Activated T-helper 9 cell treated with anti-CD3 and anti-CD28 coated beads, Interleukin-2, amount 50 U/mL, for 16 hours (primary cell): ENCODE data around the gene NGFR.
A peak's percentile ranks its signal among the peaks of the same experiment; 100 is the strongest.
"Not testable (repeated sequence)": the region's sequence is repeated elsewhere in the genome, so short reads cannot be mapped to it uniquely, and the experiment has no call there.

Experiments used
- DNase-seq: peaks from one replicate; pipeline ENCODE4 v3.0.0-alpha.2; 2020; ENCODE audit warnings: low read depth

NGFR gene

DNA sequence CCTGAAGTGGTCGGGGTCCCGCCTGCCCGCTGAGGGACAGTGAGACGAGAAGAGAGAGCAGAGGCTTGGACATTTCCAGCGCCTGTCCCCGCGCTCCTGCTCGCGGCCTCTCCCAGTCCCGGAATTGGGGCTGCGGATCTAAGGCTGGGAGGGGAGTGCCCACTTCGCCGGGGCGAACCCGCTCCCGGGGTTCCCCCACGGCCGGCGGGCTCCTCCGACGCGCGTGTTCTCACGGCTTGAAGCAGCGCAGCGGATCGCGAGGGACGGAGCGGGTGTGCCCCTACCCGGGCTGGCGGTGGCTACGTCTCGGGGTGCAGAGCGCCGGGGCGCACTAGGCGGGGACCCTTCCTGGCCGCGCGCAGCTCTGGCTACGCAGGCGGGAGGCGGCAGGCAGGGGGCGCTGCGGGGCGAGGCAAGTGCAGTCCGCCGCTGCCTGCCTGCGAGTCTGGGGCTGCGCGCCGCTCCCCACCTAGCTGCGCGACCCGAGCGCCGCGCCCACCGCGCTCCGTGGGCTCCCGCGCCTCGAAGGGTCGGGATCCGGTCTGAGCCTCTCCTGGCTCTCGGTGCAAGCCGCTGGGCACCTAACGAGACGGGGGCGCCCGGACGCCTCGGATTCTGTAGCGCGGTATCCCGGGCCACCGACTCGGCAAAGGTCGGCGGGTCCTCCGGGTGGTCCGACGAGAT lies 1.2 kb downstream of the NGFR start:
- DNase-seq, result peak; percentile 77

DNA sequence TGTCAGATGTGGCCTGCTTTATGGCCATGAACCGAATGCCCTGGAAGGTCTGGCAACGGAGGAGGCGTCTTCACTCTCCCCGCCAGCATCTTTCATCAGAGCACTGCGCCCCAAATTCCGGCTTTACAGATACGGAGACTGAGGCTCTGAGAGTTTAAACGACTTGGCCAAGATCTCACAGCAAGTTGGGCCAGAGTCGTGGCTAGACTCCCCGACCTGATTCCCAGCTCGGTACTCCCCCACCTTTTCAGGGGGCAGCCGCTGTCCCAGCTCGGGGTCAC lies 1.7 kb downstream of the NGFR start:
- no peak for DNase-seq

DNA sequence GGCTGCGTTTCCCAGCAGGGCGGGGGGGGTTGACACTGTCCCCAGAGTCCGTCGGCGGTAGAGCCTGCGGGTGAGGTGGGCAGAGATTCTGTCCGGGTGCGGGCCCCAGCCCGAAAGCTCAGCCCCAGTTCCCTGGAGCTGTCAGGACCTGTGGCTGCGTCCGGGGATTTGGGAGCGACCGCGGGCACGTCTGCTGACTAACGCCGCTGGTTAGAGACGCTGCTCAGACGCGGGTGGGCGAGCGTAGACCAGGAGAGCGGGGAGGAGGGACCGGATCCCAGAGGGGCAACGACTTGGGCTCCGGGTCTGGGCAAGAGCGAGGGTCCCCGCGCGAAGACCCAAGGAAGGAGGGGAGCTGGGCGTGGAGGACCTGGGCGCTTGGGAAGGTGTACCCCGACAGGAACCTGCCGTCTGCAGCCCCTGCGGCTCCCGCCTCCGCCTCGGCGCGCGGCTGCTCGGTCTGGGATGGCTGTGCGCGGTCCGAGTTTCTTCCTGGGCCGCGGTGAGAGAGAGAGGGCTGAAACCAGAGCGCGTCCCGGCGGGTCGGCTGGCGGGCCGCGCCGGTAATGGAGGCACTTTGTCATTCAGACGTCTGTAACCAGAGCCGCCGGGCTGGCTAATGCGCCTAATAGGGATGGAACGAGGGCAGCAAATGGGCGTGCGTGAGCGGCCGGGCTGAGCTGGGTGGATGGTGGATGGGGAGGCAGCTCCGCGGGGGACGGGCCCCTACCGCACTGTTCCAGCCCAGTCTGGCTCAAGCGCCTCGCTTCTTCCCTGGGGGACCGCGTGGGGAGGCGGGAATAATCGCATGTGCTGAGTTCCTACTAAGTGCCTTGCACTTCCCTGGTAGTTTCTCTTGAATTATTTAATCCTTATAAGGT lies 2.3 kb downstream of the NGFR start:
- no peak for DNase-seq

DNA sequence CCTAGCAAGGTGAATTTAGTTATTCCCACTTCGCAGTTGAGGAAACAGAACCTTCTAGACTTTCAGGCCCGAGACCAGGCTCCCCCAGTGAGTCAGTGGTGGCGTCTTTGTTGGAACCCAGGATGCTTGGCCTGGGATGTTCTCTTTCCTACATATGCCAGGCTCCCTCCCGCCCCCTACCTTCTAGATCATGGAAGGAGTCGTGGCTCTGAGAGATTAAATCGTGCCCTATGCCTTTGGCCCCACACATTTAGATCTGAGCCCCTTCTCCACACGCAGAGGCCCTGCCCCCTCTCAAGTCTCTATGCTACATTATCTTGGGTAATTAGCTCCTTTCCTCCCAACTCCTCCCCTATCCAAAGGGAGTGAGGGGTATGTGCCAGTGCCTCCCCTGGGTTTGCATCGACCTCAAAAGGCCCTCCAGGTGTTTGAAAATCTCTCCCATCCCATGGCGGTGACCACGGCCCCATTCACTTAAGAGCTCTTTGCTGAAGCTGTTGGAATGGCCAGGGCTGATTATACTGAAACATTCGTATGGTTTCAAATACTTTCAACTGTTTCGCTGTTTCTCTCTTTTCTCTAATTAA lies 3.0 kb downstream of the NGFR start:
- no peak for DNase-seq

DNA sequence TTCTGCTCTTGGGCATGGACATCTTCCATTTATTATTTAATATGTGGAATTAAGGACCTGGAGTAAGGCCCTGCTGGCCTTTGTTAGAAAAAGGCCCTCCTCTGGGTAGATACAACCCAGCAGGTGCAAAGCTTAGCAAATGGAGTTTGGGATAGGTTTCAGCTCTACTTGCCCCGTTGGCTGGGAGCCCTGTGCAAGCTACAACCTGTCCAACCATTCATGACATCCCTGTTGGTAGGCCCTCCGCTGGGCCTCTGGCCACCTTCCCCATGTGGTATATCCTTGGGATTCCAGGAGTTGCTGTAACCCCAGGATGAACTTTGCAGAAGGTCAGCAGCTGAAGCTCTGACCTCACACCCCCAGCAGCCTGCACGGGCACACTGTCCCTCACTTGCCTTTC lies 6.4 kb downstream of the NGFR start:
- no peak for DNase-seq

DNA sequence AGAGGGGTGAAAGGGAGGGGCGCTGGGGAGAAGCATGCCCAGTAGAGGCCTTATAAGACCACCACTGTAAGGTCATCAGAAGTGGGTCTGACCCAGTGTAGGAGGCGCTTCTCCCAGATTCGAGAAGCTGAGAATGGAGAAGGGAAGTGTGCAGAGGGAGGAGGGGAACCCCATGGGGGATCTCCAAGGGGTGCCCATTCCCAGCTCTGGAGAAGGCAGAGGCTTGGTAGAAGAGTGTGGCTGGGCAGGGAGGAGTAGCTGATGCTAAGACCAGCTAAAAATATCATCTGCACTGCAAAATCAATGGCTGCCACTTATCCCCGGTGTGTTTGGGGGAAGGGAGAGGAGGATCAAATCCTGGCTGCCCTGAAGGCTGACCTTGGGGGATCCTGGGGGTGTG lies 7.2 kb downstream of the NGFR start:
- no peak for DNase-seq

DNA sequence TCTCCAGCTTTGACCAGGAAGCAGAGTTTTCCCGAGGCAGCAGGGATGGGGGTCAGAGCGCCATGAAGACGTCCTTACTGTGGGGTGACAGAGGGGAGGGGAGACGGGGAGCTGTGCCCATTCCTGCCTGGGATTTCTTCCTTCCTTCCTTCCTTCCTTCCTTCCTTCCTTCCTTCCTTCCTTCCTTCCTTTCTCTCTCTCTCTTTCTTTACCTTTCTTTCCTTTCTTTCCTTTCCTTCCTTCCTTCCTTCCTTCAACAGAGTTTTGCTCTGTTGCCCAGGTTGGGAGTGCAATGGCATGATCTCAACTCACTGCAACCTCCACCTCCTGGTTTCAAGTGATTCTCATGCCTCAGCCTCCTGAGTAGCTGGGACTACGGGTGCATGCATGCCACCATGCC lies 7.6 kb downstream of the NGFR start:
- DNase-seq, result not testable (repeated sequence)

DNA sequence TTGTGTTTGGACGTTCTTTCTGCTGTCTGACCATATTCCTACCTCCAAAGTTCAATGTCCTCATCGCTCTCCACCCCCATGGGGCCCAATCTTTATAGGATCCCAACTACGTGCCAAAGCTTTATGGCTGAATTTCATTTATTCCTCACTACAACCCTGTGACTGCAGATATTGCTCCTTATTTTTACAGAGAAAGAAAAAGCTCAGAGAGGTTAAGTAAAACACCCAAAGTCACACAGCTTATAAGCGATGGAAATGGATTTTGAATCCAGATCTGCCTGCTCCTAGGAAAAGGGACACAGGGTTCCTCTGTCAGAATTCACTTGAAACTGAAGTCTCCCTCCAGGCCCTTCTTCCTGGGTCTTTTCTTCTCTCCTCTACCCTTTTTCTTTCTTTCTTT lies 9.3 kb downstream of the NGFR start:
- no peak for DNase-seq

DNA sequence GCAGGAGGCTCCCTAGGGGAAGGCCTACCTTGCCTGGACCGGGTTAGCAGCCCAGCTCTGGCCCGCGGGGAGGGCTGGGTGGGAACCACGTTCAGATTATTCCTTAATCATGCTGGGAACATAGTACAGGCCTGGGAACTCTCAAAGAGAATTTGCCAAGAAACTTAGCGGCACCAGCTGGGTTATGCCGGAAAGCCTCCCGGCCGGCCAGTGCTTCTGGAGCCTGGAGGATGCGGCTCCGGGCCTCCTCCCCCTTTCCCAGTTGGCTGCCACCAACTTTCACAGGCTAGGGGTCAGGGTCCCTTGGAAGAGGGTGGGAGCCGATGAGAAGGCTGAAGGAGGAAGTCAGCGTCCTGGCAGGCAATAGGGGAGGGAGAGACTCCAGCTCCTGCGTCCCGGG lies 10.8 kb downstream of the NGFR start:
- no peak for DNase-seq

DNA sequence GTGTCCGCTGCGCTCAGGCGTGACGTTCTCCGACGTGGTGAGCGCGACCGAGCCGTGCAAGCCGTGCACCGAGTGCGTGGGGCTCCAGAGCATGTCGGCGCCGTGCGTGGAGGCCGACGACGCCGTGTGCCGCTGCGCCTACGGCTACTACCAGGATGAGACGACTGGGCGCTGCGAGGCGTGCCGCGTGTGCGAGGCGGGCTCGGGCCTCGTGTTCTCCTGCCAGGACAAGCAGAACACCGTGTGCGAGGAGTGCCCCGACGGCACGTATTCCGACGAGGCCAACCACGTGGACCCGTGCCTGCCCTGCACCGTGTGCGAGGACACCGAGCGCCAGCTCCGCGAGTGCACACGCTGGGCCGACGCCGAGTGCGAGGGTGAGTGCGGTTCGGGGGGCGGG lies 11.2 kb downstream of the NGFR start:
- no peak for DNase-seq

DNA sequence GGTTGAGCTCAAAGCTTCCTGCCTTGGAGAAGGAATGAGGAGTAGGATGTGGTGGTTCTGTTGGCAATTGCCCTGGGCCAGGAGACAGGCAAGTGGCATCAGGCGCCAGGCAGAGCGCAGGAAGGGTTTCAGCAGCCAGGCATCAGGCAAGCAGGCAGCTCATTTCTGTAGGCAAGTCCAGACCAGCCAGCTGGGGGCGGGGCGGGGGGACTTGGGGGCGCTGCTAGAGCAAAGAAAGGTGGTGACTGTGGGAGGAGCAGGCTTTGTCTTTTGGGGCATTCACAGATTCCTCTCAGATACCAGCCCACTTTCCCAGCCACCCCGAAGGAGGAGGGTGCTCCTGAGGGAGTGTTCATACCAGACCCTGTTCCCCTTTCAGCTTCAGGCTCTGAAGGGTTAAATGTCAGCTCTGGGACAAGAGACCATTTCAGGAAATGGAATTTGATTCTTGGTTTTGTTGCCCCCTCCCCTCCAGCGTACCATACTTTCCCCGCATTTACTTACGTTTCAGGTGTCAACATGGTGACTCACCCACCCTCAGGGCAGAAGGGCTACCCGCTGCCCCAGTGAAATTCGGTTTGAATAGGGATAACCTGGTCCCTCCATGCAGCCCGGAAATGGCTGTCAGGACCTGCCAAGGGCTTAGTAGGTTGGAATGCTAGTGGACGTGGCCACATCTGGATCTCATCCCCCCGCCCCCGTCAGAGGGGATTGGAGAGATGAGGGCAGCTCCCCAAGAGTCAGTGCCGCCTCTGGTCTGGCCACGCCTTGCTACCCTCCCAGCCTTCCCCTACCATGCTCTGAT lies 13.2 kb downstream of the NGFR start:
- no peak for DNase-seq

DNA sequence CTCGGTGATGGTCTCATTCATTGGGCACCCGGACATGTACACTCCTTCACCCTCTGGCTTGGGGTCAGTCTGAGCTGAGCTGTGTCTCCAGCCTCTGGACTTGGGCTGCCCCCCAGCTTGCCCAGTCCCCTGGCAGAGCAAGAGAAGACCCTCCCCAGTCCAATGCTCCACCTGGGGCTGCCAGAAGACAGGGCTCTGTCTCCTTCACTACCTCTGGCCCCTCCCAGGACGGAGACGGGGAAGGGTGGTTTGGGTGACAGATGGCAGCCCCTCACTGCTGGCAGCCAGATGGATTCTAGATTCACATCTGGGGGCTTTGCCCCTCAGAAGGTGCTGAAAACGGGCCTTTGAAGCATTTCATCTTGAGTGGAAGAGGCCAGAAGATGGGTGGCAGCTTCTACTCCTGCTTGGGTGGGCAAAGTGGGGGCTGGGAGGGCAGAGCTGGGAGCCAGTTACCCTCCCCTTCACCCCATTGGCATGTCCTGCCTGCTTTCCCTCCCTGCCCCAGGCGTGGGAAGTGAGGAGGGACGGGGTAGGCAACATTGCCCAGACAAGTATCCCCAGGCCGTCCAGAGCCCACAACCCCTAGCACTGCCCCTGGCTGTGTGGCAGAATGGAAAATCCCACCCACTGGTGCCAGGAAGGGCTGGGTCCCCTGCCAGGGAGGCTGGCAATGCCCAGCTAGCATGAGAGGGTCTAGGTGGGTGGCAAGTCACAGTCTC lies 13.9 kb downstream of the NGFR start:
- DNase-seq, result no peak

DNA sequence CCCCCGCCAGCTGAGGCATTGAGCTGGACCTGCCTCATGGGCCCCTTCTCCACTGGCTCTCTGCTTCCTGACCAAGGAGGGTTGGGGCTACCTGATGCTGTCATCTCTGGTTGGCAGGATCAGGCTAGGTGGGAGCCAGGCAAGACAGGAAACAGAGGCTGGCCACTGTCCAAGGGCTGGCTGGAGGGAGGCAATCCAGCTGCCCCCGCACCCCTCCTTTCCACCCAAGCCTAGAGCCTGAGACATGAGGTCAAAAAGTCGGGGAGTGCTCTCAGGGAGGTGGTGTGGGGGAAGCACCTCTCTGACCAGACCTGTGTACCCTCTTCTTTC lies 14.5 kb downstream of the NGFR start:
- DNase-seq, result no peak

DNA sequence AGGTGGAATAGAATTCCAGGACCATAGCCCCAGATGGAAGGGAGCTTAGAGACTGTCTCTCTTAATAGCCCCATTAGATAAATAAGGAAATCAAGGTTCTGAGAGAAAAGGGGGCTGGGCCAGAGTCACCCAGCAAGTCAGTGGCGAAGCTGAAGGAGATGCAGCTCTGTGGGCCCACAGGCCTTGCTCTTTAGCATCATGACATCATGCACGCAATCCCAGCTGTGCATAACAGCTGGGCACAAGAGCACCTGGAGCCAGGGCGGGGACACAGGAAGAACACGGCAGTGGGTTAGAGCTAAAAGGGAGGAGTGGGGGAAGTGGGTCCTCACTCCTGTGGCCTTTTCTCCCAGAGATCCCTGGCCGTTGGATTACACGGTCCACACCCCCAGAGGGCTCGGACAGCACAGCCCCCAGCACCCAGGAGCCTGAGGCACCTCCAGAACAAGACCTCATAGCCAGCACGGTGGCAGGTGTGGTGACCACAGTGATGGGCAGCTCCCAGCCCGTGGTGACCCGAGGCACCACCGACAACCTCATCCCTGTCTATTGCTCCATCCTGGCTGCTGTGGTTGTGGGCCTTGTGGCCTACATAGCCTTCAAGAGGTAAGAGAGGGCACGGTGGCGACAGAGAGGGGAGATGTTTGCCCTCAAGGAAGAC lies 15.1 kb downstream of the NGFR start:
- DNase-seq, result no peak

DNA sequence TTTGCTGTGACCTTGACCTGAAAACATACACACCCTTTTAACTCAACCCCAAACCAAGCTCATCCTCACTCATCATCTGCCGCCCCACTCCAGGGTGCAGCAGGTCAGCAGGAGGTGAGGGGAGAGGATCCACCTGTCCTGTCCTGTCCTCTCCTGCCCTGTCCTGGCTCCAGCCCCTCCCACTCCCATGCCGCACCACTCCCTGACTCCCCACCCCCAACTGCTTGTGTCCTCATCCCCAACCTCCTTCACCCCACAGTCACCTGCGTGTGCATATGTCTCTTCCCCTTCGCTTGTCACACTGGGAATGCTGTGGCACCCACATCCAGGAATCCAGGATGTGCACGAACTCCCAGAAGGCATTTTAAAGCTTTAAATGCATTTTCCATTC lies 15.6 kb downstream of the NGFR start:
- no peak for DNase-seq

DNA sequence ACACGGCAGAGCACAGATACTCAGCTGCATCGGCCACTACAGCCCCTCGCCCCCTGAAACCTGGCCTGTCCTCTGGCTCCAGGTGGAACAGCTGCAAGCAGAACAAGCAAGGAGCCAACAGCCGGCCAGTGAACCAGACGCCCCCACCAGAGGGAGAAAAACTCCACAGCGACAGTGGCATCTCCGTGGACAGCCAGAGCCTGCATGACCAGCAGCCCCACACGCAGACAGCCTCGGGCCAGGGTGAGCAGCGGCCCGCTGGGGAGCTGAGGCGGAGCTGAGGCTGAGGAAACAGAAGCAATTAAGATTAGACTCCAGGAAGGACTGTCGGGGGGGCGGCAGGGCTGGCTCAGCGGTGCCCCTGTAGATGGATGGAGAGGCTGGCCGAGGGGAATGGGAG lies 16.7 kb downstream of the NGFR start:
- no peak for DNase-seq

DNA sequence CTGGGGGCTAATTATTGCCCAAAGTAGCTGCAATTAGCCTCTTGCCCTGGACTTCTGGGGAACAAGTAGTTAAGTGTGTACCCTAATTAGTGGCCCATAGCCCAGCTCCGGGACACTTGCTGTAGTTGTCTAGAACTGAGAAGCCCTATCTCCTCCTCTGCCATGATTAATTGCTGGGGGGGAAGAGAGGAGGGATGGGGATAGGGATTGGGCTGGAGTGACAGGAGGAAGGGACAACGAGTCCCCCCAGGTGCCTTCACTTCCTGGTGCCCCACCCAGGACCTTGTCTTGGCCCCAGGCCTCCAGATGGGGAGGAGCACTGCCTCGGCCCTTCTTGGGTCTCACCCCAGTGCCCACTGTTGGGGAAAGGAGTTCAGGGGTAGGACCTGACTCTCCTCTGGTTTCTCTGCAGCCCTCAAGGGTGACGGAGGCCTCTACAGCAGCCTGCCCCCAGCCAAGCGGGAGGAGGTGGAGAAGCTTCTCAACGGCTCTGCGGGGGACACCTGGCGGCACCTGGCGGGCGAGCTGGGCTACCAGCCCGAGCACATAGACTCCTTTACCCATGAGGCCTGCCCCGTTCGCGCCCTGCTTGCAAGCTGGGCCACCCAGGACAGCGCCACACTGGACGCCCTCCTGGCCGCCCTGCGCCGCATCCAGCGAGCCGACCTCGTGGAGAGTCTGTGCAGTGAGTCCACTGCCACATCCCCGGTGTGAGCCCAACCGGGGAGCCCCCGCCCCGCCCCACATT lies 17.4 kb downstream of the NGFR start:
- no peak for DNase-seq

DNA sequence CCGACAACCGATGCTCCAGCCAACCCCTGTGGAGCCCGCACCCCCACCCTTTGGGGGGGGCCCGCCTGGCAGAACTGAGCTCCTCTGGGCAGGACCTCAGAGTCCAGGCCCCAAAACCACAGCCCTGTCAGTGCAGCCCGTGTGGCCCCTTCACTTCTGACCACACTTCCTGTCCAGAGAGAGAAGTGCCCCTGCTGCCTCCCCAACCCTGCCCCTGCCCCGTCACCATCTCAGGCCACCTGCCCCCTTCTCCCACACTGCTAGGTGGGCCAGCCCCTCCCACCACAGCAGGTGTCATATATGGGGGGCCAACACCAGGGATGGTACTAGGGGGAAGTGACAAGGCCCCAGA lies 17.9 kb downstream of the NGFR start:
- no peak for DNase-seq

DNA sequence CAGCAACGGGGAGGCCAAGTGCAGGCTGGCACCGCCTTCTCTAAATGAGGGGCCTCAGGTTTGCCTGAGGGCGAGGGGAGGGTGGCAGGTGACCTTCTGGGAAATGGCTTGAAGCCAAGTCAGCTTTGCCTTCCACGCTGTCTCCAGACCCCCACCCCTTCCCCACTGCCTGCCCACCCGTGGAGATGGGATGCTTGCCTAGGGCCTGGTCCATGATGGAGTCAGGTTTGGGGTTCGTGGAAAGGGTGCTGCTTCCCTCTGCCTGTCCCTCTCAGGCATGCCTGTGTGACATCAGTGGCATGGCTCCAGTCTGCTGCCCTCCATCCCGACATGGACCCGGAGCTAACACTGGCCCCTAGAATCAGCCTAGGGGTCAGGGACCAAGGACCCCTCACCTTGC lies 18.5 kb downstream of the NGFR start:
- DNase-seq, result no peak

DNA sequence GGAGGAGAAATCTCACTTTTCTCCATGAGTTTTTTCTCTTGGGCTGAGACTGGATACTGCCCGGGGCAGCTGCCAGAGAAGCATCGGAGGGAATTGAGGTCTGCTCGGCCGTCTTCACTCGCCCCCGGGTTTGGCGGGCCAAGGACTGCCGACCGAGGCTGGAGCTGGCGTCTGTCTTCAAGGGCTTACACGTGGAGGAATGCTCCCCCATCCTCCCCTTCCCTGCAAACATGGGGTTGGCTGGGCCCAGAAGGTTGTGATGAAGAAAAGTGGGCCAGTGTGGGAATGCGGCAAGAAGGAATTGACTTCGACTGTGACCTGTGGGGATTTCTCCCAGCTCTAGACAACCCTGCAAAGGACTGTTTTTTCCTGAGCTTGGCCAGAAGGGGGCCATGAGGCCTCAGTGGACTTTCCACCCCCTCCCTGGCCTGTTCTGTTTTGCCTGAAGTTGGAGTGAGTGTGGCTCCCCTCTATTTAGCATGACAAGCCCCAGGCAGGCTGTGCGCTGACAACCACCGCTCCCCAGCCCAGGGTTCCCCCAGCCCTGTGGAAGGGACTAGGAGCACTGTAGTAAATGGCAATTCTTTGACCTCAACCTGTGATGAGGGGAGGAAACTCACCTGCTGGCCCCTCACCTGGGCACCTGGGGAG lies 19.1 kb downstream of the NGFR start:
- no peak for DNase-seq
